Duodenal mucosa (tissue), 2 donors: Measurements from ENCODE around the gene TLR9.

Source experiments
- H3K27ac ChIP-seq: one replicate; pipeline ENCODE4 v1.7.0; 2013; ENCODE audit warnings: low read depth, low read length
- H3K27me3 ChIP-seq, 2 donors: one replicate each; pipeline ENCODE4 v1.7.0; 2013; ENCODE audit warnings: low read length in 2 of 2, control low read depth in 1 of 2; ENCODE audit not compliant: insufficient read depth in 2 of 2, control insufficient read depth in 1 of 2
- H3K36me3 ChIP-seq, 2 donors: one replicate each; pipeline ENCODE4 v1.7.0; 2013; ENCODE audit warnings: low read length in 2 of 2, control low read depth in 1 of 2; ENCODE audit not compliant: insufficient read depth in 2 of 2, control insufficient read depth in 1 of 2
- H3K4me1 ChIP-seq, 2 donors: one replicate each; pipeline ENCODE4 v1.7.0; 2013; ENCODE audit warnings: low read length in 2 of 2, control low read depth in 1 of 2; ENCODE audit not compliant: insufficient read depth in 2 of 2, control insufficient read depth in 1 of 2
- H3K4me3 ChIP-seq, 2 donors: one replicate each; pipeline ENCODE4 v1.7.0; 2013; ENCODE audit warnings: low read length in 2 of 2, low read depth in 1 of 2
- H3K9ac ChIP-seq, 2 donors: one replicate each; pipeline ENCODE4 v1.7.0; 2013; ENCODE audit warnings: low read length in 2 of 2, low read depth in 1 of 2
- H3K9me3 ChIP-seq, 2 donors: one replicate each; pipeline ENCODE4 v1.7.0; 2013; ENCODE audit warnings: low read length in 2 of 2, control low read depth in 1 of 2; ENCODE audit not compliant: control insufficient read depth in 1 of 2

Gene TLR9

DNA sequence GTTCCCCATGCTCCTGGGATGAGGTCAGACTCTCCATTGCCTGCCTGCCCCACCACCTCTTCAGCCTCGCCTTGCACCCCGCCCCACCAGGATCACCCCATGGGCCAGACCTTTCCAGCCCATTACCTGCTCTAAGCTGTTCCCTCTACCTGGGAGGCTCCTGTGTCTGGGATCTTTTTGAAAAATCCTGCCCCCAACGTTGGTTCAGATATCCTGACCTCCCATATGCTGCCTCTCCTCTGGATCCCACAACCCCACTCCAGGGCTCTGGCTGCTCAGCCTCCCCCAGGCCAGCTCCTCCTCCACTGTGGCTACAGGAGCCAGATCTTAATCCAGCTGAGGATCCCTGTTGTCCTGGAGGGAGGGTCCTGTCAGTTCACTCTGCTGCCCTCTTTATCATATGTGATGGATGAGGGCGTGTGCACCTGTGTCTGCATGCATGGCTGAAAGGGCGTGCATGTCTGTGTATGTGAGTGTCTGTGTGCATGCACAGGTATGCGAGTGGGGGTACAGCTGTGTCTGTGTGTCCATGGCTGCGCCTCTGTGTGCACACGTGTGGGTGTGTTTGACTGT lies 49.2 kb downstream of the TLR9 start:
- H3K9me3 ChIP-seq, result no peaks in the 10 kb centered on the region
- no peak overlapping the region for H3K27ac ChIP-seq
- H3K27me3 ChIP-seq, result no peaks in the 10 kb centered on the region
- no peak overlapping the region for H3K9ac ChIP-seq
- no peaks in the 10 kb centered on the region for H3K36me3 ChIP-seq
- no peak overlapping the region for H3K4me3 ChIP-seq
- H3K4me1 ChIP-seq, result peaks cover 7 to 10% of the 10 kb centered on the region in 2 donors

DNA sequence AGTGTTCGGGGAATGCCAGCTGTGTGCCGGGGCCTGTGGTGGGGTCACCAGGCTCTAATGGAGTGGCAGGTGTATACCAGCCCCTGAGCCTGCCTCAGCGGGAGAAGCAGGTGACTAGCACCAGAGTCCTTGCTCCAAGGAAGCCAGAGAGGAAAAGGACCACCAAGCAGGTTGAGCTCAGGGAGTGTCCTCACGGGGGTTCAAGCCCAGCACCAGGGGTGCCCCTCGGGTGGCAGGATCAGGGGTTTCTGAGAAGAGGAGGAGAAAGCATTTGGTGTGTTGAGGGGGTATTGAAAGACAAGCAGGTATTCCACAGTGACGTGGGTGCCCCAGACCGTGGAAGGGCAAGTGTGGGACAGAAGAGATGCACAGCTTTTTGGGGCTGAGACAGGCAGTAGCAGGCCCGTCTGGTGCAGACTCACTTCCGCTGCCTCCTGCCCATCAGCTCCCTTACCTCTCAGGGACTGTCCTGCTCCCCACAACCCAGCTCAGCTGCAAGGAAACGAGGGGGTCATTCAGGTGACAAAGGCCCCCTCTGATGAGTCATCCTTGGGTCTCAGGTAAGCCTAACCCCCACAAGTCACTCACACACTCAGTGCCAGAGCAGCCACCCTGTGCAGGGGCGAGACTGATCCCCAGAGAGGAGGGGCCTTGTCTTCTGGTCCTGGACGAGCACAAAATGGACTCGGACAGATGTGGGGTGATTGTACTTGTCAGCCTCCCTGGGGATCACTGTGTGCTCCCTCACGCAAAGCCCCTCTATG lies 49.8 kb downstream of the TLR9 start:
- Histone ChIP-seq H3K36me3 (no peaks in the 10 kb centered on the region), H3K4me3 (no peak overlapping the region), H3K9me3 (no peaks in the 10 kb centered on the region), H3K27me3 (no peaks in the 10 kb centered on the region), H3K4me1 (peaks cover 7 to 15% of the 10 kb centered on the region in 2 donors), H3K9ac (no peak overlapping the region), H3K27ac (no peak overlapping the region)

DNA sequence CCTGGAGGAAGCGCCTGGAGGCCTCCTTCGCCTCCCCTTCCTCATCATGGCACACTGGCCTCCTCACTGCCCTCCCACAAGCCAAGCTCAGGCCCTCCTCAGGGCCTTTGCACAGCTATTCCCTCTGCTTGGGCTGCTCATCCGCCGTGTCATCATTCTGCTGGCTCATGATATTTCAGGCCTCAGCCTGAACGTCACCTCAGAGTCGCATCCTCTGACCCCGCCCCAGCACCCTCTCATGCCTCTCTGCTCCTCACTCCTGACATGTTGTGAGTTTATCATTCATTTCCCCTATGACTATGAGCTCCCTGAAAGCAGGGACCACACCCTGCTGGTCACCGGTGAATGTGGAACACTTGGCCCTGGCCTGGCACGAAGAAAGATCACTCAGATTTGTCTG lies 50.5 kb downstream of the TLR9 start:
- peaks cover 7 to 15% of the 10 kb centered on the region in 2 donors for H3K4me1 ChIP-seq
- H3K27ac ChIP-seq, result no peak overlapping the region
- H3K36me3 ChIP-seq, result no peaks in the 10 kb centered on the region
- no peak overlapping the region for H3K9ac ChIP-seq
- H3K27me3 ChIP-seq, result no peaks in the 10 kb centered on the region
- H3K9me3 ChIP-seq, result no peaks in the 10 kb centered on the region
- no peak overlapping the region for H3K4me3 ChIP-seq

DNA sequence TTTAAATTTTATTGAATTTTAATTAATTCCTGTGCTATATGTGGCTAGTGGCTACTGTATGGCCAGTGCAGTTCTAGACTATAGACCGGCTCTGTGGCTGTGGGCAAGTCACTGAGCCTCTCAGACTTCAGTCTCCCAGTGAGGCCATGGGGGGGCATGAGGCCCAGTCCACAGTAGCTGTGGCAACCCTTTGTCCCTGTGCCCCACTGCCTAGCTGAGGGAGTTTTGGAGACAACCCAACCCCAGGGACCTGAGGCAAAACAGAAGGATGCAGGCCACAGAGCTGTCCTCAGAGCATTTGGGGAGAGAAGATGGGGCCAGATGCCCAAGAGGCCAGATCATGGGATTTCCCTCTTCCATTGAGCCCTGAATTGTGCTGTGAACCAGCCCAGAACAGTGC lies 52.3 kb downstream of the TLR9 start:
- H3K9me3 ChIP-seq, result no peaks in the 10 kb centered on the region
- H3K4me3 ChIP-seq, result no peak overlapping the region
- peaks cover 7 to 15% of the 10 kb centered on the region in 2 donors for H3K4me1 ChIP-seq
- no peaks in the 10 kb centered on the region for H3K27me3 ChIP-seq
- H3K9ac ChIP-seq, result no peak overlapping the region
- H3K27ac ChIP-seq, result no peak overlapping the region
- H3K36me3 ChIP-seq, result no peaks in the 10 kb centered on the region

DNA sequence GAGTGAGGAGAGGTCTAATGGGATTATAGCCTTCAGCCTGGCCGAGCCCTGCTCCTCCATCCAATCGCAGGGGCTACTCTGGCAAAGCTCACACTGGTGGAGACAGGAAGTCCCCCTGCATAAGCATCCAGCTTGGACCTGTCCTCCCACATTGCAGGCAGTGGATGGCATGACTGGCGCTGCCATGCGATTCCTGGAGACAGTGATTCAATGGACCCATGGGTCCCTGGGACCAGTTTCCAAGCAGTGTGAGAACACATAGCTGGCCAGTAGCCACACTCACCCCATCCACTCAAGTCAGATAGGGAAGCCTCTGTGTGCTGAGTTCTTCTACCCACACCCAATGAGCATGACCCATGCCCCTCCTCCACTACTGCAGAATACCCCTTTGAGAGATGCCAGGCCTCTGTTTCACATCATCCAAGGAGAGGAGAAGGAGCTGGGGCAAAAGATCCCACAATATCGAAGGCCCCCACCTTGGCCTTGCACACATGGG lies 53.1 kb downstream of the TLR9 start:
- H3K4me3 ChIP-seq, result no peak overlapping the region
- no peaks in the 10 kb centered on the region for H3K27me3 ChIP-seq
- no peaks in the 10 kb centered on the region for H3K9me3 ChIP-seq
- no peak overlapping the region for H3K9ac ChIP-seq
- no peak overlapping the region for H3K27ac ChIP-seq
- peaks cover 7 to 15% of the 10 kb centered on the region in 2 donors for H3K4me1 ChIP-seq
- H3K36me3 ChIP-seq, result no peaks in the 10 kb centered on the region

DNA sequence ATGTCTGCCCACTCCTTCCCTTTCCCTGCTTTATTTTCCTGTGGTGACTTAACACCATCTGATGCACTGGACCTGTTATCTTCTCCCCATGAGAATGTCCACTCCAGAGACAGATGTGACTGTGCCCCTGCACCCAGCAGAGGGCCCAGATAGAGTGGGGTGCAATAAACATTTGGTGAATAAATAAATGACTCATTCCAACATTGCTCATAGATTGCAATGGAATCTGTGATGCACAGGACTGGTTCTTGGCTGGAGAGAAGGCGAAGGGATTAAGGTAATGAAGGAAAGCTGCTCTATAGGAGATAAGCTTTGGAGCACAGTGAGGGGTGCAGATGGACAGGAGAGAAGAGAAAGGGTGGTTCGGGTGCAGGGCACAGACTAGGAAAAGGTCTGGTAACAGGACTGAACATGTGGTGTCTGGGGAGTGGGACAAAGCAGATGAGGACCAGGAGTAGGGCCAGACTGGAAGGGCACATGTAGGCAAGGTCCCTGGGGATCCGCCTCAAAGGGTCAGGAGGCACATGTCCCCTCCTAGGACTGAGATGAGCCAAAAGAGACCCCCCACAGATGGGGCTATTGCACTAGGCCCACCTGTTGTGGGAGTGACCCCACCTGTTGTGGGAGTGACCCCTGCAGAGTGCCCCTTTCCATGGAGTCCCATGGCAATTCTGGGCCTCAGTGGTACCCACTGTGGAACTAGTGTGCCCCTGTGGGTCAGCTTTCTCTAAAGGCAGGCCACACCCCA lies 53.8 kb downstream of the TLR9 start:
- no peaks in the 10 kb centered on the region for H3K27me3 ChIP-seq
- H3K4me1 ChIP-seq, result peaks cover 7 to 15% of the 10 kb centered on the region in 2 donors
- H3K4me3 ChIP-seq, result no peak overlapping the region
- no peak overlapping the region for H3K9ac ChIP-seq
- H3K9me3 ChIP-seq, result no peaks in the 10 kb centered on the region
- H3K36me3 ChIP-seq, result no peaks in the 10 kb centered on the region
- no peak overlapping the region for H3K27ac ChIP-seq
